LNCaP clone FGC (cell line): ENCODE measurements around the gene PER1.

Experiments
- DNase-seq: peaks from one replicate; pipeline ENCODE4 v3.0.0-alpha.2; 2011; ENCODE audit warnings: low read depth
- H3K4me3 ChIP-seq: 2 replicates; pipeline ENCODE4 v1.5.1; 2011; ENCODE audit warnings: mild to moderate bottlenecking, low read depth, low read length, control low read depth
- CTCF ChIP-seq: IDR thresholded peaks from 2 replicates; pipeline ENCODE4 v1.5.1; 2012; ENCODE audit warnings: mild to moderate bottlenecking; ENCODE audit not compliant: control insufficient read depth, insufficient read depth; ENCODE audit errors: extremely low read depth

The PER1 gene

GRCh38 chr17:8147141-8147804, 4.9 kb downstream of the PER1 start:
- H3K4me3 ChIP-seq = no peak overlapping the region
- TF ChIP-seq CTCF = no peak
- DNase-seq = no peak

GRCh38 chr17:8146381-8147140, 5.6 kb downstream of the PER1 start:
- no peak for TF ChIP-seq CTCF
- no peak overlapping the region for H3K4me3 ChIP-seq
- no peak for DNase-seq

GRCh38 chr17:8145811-8146210, 6.4 kb downstream of the PER1 start:
- no peak for TF ChIP-seq CTCF
- no peak overlapping the region for H3K4me3 ChIP-seq
- DNase-seq = no peak

- TF ChIP-seq CTCF = no peak
- DNase-seq = no peak
- no peak overlapping the region for H3K4me3 ChIP-seq
These were observed 7.6 kb downstream of the PER1 start for GRCh38 chr17:8144401-8145231.

- no peak overlapping the region for H3K4me3 ChIP-seq
- TF ChIP-seq CTCF = no peak
- no peak for DNase-seq
These were observed 8.4 kb downstream of the PER1 start for GRCh38 chr17:8143581-8144400.

- no peak overlapping the region for H3K4me3 ChIP-seq
- TF ChIP-seq CTCF = no peak
These were observed 9.2 kb downstream of the PER1 start for GRCh38 chr17:8142887-8143580.

More at GRCh38 chr17:8142887-8143580, 9.2 kb downstream of the PER1 start:
- no peak for DNase-seq
